Spleen (tissue), 3 donors: ENCODE results near the gene HIVEP3.

Experiments used
- POLR2A ChIP-seq, 3 donors: fragments of 450-650 bp; IDR thresholded peaks; one replicate each; pipeline ENCODE4 v1.5.1; 2017; ENCODE audit warnings: antibody characterized with exemption in 3 of 3, mild to moderate bottlenecking in 1 of 3
- POLR2AphosphoS5 ChIP-seq, 3 donors: sonication (generic); formaldehyde crosslinking; IDR thresholded peaks; one replicate each; pipeline ENCODE4 v1.5.1; 2017; ENCODE audit warnings: antibody characterized with exemption in 3 of 3

DNA sequence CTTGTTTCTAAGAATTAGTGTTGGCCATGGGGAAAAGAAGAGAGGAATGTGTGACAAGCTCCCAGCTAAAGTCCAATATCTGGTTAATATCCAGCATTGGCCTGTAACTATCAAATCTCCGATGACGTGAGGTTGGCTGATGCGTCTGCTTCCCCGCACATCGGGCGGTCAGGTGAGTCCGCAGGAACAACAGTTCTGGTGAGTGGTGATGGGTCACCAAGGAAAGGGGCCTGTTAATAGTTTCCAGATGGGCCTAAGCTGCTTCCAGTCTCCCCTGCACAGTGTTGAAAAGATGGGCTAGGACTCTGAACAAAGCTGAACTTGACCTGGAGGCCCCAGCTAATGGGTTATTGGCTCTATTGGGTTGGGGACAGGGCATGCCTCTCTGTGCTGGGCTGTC is 241.1 kb downstream of the HIVEP3 start:
- TF ChIP-seq POLR2A (IDR thresholded peaks at IDR 0.05) (no peak), POLR2AphosphoS5 (IDR thresholded peaks at IDR 0.05) (no peak)
